Measurements from ENCODE around the gene ICAM4. TPM values are rescaled to one million over a fixed set of nuclear protein-coding genes. Genes with fewer than 3 reads are reported as not detected.

Gene ICAM4
- total RNA-seq, 2 experiments from 2014 or later, result 1.4 to 1.8 TPM

DNA sequence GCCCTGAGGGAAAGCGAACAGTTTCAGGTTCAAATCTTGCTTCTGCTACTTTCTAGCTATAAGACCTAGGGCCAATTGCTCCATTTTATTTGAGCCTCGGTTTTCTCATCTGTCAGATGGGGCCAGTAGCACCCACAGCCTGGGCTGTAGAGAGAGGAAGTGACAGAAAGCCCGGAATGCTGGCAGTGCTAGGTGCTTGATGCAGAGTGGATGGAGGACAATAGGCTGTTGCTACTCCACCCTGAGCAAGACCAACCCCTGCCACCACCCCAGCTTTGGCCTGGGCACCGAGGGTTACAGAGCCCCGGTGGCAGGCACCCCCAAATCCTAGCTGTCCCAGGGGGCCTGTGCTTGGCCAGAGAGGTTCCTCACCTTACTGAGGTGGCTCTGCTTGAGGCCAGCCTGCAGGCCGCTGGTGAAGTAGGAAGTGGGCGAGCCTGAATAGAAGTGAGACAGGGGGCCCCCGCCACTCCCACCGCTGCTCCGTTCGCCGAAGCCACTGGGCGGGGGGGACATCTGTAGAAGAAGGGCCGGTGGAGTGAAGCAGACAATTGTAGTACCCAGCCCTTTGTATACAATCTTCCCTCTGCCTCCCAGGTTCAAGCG, 31.2 kb downstream of the ICAM4 start:
- Mint-ChIP-seq H3K4me1 (peaks cover 19% of the 10 kb centered on the region), H3K9me3 (no peaks in the 10 kb centered on the region), H3K27me3 (no peaks in the 10 kb centered on the region), H3K27ac (no peak overlapping the region), H3K36me3 (ENCODE audit: low read depth) (peaks cover 21% of the 10 kb centered on the region), H3K4me3 (no peak overlapping the region)
- ChIA-PET CTCF (interaction anchor here (0.7 to 1.9 kb wide), 4 partner anchors 12 to 73 kb away, joined by 3 to 4 read pairs (median 4); partner anchors contain the start of gene RAVER1), POLR2A (interaction anchor here (0.7 kb wide), 1 partner anchor 9 kb away, joined by 7 read pairs; no protein-coding TSS in a partner anchor)
- no peak for DNase-seq

DNA sequence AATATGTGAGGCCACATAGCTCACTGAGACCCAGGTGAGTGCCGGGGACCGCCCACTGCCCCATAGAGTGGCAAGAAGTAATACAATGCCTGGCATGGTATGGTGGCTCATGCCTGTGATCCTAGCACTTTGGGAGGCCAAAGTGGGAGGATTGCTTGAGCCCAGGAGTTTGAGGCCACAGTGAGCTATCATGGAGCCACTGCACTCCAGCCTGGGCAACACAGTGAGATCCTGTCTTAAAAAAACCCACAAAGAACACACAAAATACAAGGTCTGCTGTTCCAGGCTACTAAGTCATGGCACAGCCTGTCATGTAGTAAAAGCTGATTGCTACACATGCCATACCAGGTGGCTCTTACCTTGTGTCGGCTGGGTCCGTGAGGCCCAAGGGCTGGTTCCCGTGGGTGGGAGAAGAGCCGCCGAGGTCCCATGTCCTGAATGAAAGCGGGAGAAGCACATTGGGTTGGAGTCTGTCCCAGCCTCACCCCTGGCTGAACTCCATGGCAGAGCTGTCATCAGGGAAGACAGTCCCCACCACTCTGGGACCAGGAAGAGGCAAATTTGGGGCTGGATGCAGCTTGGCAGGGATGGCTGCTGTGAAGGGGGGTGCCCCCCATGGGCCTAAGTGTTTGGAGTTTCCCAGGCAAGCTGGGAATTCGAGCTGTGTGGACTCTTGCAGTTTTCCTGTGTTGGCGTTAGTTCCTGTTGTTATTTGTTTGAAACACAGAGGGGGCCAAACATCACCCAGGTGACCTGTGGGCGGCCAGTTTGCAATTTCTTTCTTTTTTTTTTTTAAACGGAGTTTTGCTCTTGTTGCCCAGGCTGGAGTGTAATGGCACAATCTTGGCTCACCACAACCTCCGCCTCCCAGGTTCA, 32.3 kb downstream of the ICAM4 start:
- peaks cover 21% of the 10 kb centered on the region for H3K36me3 Mint-ChIP-seq (ENCODE audit: low read depth)
- no peak for DNase-seq
- H3K9me3 Mint-ChIP-seq, result no peaks in the 10 kb centered on the region
- no peak overlapping the region for H3K4me3 Mint-ChIP-seq
- peaks cover 19% of the 10 kb centered on the region for H3K4me1 Mint-ChIP-seq
- no peak overlapping the region for H3K27ac Mint-ChIP-seq
- no peaks in the 10 kb centered on the region for H3K27me3 Mint-ChIP-seq
- POLR2A ChIA-PET, result no interaction called here
- CTCF ChIA-PET, result interaction anchor here (0.9 to 1.9 kb wide), 4 partner anchors 15 to 109 kb away, joined by 3 to 4 read pairs (median 4); partner anchors contain the start of gene RAVER1

DNA sequence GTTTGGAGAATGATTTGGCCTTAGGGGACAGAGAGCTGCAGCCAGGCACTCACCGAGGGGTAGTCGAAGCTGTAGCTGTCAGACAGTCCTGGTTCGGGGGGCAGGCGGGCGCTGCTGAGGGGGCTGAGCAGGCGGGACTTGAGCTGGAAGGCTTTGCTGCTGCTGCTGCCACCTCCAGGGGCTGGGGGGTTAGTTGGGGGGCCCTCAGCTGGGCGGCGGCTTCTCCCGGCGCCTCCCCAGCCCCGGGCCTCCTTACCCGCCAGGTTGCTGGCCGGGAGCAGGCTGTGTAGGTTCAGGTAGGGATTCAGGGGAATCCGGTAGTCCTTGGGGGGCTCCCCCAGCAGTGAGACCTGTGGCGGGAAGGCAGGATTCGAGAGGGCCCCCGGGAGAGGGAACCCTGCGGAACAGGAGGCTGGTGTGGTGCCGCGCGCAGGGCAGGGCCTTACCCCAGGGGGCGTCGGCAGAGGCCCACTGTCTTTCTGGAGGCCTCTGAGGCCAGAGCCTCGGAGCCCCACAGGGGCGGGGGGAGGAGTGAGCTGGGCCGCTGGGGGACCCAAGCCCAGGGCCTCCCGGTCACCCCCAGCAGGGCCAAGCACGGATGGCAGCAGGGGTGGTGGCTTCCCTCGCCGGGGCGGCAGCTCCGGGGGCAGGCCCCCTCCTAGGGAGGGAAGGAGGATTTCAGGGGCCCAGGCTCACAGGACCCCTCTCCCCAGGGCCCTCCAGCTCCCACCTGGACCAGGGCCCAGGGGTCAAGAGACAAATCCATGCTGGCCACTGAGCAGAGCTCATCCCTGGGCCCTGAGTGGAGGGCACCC, 34.1 kb downstream of the ICAM4 start:
- ChIA-PET POLR2A (interaction anchor here (0.6 kb wide), 1 partner anchor 35 kb away, joined by 3 read pairs; no protein-coding TSS in a partner anchor), CTCF (interaction anchor here (0.6 to 2.3 kb wide), 5 partner anchors 10 to 1858 kb away, joined by 3 to 7 read pairs (median 4); partner anchors contain the start of gene ICAM1)
- Mint-ChIP-seq H3K27ac (no peak overlapping the region), H3K36me3 (ENCODE audit: low read depth) (peaks cover 27% of the 10 kb centered on the region), H3K4me1 (peaks cover 8% of the 10 kb centered on the region), H3K4me3 (no peak overlapping the region), H3K9me3 (no peaks in the 10 kb centered on the region), H3K27me3 (no peaks in the 10 kb centered on the region)
- DNase-seq, result no peak

DNA sequence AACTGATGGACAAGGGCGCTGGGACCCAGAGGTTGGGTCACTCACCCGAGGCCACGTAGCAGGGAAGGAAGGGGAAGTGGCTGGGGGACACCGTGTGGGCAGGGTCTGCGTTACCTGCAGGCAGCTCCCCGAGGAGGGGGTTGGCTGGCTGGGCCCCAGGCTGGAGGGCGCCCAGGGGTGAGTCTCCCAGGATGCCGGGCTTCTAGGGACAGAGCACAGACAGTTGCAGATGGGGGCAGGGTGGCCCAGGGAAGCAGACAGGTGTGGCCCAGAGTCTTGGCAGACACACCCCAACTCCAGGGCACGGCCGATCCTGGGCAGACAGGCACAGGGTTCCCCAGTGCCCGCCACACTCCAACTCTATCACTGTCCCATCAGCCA, 34.7 kb downstream of the ICAM4 start:
- H3K27ac Mint-ChIP-seq, result no peak overlapping the region
- ChIA-PET POLR2A (no interaction called here), CTCF (interaction anchor here (0.6 to 2.3 kb wide), 3 partner anchors 10 to 1857 kb away, joined by 3 to 7 read pairs (median 4); no protein-coding TSS in a partner anchor)
- peaks cover 22% of the 10 kb centered on the region for H3K36me3 Mint-ChIP-seq (ENCODE audit: low read depth)
- no peak overlapping the region for H3K4me3 Mint-ChIP-seq
- H3K9me3 Mint-ChIP-seq, result no peaks in the 10 kb centered on the region
- no peak for DNase-seq
- H3K27me3 Mint-ChIP-seq, result no peaks in the 10 kb centered on the region
- peaks cover 2% of the 10 kb centered on the region for H3K4me1 Mint-ChIP-seq

DNA sequence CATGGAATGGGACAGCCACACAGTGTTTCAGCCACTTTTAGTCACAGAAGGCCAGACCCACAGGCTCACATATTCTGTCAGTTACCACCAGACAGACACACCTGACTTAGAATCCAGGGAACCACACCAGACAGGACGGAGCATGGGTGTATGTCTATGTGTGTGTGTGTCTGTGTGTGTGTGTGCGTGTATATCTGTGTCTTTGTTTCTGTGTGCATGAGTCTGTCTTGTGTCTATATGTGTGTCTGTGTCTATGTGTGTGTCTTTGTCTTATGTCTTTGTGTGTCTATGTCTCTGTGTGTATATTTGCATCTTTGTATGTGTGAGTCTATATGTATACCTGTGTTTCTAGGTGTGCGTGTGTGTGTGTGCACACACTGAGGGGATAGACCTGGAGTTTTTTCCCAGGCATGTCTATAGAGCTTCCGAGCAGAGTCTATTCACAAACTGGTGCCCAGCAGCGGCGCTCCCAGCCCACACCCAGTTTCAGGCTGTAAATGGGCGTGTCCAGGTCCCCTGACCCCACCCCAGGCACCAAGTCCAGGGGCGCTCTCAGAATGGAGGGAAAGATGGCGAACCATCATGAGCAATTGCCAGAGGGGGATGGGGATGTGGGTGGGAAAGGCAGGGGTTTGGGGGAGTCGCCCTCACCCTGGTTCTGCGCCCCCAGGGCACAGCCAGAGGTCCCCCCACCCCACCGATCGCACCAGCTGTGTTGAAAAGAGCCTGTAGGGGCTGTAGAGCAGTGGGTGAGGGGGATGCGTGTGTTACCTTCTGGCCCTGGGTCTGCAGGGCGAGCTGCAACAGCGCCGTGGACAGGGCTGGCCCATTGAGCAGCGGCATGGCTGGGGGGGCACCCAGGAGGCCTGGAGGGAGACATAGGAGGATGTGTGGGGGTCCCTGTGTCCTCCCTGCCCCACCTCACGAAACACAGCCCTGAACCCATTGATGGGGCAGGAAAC, 35.4 kb downstream of the ICAM4 start:
- Mint-ChIP-seq H3K4me1 (no peaks in the 10 kb centered on the region), H3K4me3 (no peak overlapping the region), H3K36me3 (ENCODE audit: low read depth) (peaks cover 22% of the 10 kb centered on the region), H3K27ac (no peak overlapping the region), H3K27me3 (no peaks in the 10 kb centered on the region), H3K9me3 (no peaks in the 10 kb centered on the region)
- DNase-seq, result no peak
- POLR2A ChIA-PET, result no interaction called here
- CTCF ChIA-PET, result interaction anchor here (2.3 kb wide), 1 partner anchor 11 kb away, joined by 7 read pairs; no protein-coding TSS in a partner anchor

DNA sequence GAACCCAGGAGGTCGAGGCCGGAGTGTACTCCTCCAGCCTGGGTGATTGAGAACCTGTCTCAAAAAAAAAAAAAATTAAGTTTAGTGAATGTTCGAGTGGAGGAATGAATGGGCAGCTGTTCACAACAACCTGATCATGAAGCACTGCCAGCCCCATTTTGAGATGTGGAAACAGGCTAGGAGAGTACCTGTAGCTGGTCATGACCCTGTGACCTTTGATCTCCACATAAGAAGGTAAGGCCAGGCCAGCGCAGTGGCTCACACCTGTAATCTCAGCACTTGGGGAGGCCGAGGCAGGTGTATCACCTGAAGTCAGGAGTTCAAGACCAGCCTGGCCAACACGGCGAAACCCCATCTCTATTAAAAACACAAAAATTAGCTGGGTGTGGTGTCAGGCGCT, 39.0 kb downstream of the ICAM4 start:
- Mint-ChIP-seq H3K4me3 (no peak overlapping the region), H3K27me3 (no peaks in the 10 kb centered on the region), H3K27ac (no peak overlapping the region), H3K36me3 (ENCODE audit: low read depth) (peaks cover 28% of the 10 kb centered on the region), H3K4me1 (no peaks in the 10 kb centered on the region), H3K9me3 (no peaks in the 10 kb centered on the region)
- ChIA-PET POLR2A (no interaction called here), CTCF (interaction anchor here (0.6 to 0.7 kb wide), 3 partner anchors 81 to 375 kb away, joined by 3 to 4 read pairs (median 3); no protein-coding TSS in a partner anchor)
- no peak for DNase-seq

DNA sequence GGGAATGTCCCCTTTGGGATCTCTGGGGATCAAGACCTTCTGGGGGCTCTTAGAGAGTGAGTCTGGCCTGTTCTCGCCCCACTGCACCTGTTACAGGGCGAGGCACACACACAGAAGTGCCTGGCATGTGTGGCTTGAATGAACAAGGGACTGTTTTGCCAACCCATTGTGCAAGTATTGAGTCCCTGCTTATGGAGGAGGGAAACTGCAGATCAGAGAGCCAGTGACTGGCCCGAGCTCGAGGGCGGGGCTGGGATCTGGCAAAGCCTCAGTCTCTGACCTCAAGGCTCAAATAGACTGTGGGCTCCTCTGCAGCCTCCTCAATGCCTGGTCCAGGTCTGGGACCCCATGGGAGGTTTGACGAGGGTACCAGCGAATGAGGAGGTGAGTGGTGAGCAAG, 41.0 kb downstream of the ICAM4 start:
- POLR2A ChIA-PET, result no interaction called here
- H3K27ac Mint-ChIP-seq, result no peak overlapping the region
- DNase-seq, result no peak
- H3K4me3 Mint-ChIP-seq, result no peak overlapping the region
- H3K36me3 Mint-ChIP-seq (ENCODE audit: low read depth), result peaks cover 27% of the 10 kb centered on the region
- peaks cover 12% of the 10 kb centered on the region for H3K4me1 Mint-ChIP-seq
- CTCF ChIA-PET, result interaction anchor here (0.6 kb wide), 1 partner anchor 484 kb away, joined by 4 read pairs; no protein-coding TSS in a partner anchor
- no peaks in the 10 kb centered on the region for H3K9me3 Mint-ChIP-seq
- no peaks in the 10 kb centered on the region for H3K27me3 Mint-ChIP-seq

DNA sequence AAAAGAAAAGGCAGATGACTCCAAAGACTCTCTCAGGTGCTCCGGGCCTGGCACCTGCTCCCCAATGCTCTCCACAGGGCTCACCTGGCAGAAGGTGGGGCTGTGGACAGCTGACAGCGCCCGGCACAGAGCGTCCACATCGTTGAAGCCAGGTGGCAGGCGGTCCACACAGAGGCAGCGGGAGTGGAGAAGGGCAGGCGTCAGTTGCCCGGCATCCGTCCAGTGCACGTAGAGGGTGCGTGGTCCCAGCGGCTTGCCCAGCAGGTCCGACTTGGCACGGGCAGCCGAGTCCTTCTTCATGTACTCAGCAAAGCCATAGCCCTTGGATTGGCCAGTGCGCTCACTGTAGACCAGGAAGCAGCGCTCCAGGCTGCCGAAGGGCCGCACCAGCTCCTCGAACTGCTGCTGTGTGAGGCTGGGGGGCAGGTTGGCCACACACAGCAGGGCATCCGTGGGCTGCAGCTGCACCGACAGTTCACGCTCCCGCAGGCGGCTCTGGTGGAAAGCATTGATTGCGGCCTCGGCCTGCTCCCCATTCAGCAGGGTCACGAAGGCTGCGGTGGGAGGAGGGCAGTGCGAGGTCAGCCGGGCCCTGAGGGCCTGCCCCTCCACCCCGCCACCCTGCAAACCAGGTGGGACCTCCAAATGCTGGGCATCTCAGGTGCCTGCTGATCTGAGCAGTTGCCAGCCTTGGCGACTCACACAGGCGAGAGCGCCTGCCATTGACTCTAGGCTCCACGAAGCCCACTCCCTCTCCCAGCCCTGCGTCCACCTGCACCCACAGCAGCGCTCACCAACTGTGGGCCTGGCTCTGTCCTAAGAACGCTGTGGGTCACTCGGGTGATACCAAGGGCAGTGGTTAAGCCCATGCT, 42.0 kb downstream of the ICAM4 start:
- Mint-ChIP-seq H3K4me1 (peaks cover 18% of the 10 kb centered on the region), H3K9me3 (no peaks in the 10 kb centered on the region), H3K4me3 (no peak overlapping the region), H3K27me3 (no peaks in the 10 kb centered on the region), H3K27ac (no peak overlapping the region), H3K36me3 (ENCODE audit: low read depth) (peaks cover 35% of the 10 kb centered on the region)
- ChIA-PET CTCF (no interaction called here), POLR2A (no interaction called here)
- no peak for DNase-seq

DNA sequence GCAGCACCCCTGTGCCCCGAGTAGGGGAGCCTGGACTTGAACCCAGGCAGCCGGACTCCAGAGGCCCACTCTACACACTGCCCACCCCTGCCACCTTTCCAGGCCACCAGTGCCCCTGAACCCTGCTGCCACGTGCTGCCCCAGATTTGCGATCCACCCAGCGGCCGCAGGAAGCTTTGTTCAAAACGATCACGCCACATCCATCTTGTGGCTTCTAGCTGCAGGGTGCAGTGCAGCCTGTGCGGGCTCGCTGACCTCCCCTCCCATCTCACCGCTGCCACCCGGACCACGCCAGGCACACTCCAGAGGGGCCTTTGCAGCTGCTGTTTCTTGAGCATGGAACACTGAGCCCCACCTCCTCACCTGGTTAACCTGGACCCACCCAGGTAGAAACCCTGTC, 42.8 kb downstream of the ICAM4 start:
- peaks cover 36% of the 10 kb centered on the region for H3K36me3 Mint-ChIP-seq (ENCODE audit: low read depth)
- CTCF ChIA-PET, result interaction anchor here (0.7 to 0.9 kb wide), 2 partner anchors 12 to 65 kb away, joined by 3 to 4 read pairs; no protein-coding TSS in a partner anchor
- POLR2A ChIA-PET, result no interaction called here

DNA sequence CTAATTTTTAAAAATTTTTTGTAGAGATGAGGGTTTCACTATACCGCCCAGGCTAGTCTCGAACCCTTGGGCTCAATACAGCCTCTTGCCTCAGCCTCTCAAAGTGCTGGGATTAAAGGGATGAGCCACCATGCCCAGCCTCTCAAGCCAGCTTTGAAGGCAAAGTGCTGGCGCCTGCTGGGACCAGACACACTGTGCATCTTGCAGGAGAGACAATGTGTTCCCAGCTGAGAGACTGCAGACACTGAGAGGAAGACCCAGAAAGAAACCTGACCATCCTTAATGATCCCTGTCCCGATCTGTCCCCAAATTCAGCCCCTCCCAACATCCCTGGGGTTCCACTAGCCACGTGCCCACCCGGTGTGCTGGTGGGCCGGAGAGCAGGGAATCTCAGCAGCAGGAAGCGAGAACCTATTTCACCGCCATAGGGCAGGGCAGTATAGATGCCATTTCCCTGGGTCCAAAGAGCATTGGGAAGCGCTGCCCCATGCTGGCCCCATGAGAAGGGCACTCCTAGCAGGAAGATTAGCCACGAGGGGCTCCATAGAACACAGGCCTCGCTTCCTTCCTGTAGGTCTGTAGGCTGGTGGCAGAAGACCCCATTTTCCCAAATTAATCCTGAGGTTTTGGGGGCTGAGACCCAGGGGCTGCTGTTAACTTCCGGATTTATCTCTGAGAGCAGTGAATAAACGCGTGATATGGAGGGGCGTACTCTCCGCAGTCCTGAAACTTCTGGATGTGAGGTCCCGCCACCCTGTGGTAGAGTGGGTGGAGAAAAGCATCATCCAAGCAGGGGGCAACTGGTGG, 45.6 kb downstream of the ICAM4 start:
- Mint-ChIP-seq H3K4me1 (peaks cover 37% of the 10 kb centered on the region), H3K36me3 (ENCODE audit: low read depth) (peaks cover 43% of the 10 kb centered on the region), H3K4me3 (peak overlapping the region; percentile 92), H3K9me3 (no peaks in the 10 kb centered on the region), H3K27ac (peak overlapping the region; percentile 94), H3K27me3 (no peaks in the 10 kb centered on the region)
- POLR2A ChIA-PET, result interaction anchor here (0.6 kb wide), 1 partner anchor 48 kb away, joined by 3 read pairs; no protein-coding TSS in a partner anchor
- DNase-seq, result no peak
- CTCF ChIA-PET, result interaction anchor here (1.0 to 2.1 kb wide), 2 partner anchors 56 to 367 kb away, joined by 3 to 6 read pairs; no protein-coding TSS in a partner anchor

More for the DNA sequence above, 42.8 kb downstream of the ICAM4 start:
- Mint-ChIP-seq H3K4me1 (peaks cover 26% of the 10 kb centered on the region), H3K9me3 (no peaks in the 10 kb centered on the region), H3K27ac (no peak overlapping the region), H3K27me3 (no peaks in the 10 kb centered on the region), H3K4me3 (no peak overlapping the region)
- DNase-seq, result no peak
